H9 (cell line): ENCODE measurements around the gene ILF3. TPM values are rescaled to one million over a fixed set of nuclear protein-coding genes. Genes with fewer than 3 reads are reported as not detected.

ENCODE experiments used
- DNase-seq: peaks from one replicate; pipeline ENCODE4 v3.0.0-alpha.2; 2017
- H2AFZ ChIP-seq: one replicate; pipeline ENCODE4 v1.6.1; 2013; ENCODE audit warnings: mild to moderate bottlenecking, low read length, control low read depth, moderate library complexity
- H2AK5ac ChIP-seq: 2 replicates; pipeline ENCODE4 v1.6.1; 2013; ENCODE audit warnings: low read length, control low read depth, mixed read lengths; ENCODE audit not compliant: insufficient read length
- H2BK120ac ChIP-seq: one replicate; pipeline ENCODE4 v1.6.1; 2013; ENCODE audit warnings: low read depth, mild to moderate bottlenecking, low read length, control low read depth, inconsistent platforms; ENCODE audit not compliant: poor library complexity, severe bottlenecking
- H2BK12ac ChIP-seq: 2 replicates; pipeline ENCODE4 v1.6.1; 2013; ENCODE audit warnings: low read length, control low read depth, mixed read lengths, low read depth; ENCODE audit not compliant: insufficient read length
- H2BK15ac ChIP-seq: 2 replicates; pipeline ENCODE4 v1.6.1; 2013; ENCODE audit warnings: low read depth, low read length, control low read depth
- H2BK20ac ChIP-seq: one replicate; pipeline ENCODE4 v1.6.1; 2013; ENCODE audit warnings: low read depth, mild to moderate bottlenecking, low read length, control low read depth, inconsistent platforms; ENCODE audit not compliant: poor library complexity, severe bottlenecking
- H2BK5ac ChIP-seq: 2 replicates; pipeline ENCODE4 v1.6.1; 2013; ENCODE audit warnings: low read length, control low read depth, mixed read lengths; ENCODE audit not compliant: insufficient read length
- H3K14ac ChIP-seq: 2 replicates; pipeline ENCODE4 v1.6.1; 2013; ENCODE audit warnings: low read length, control low read depth; ENCODE audit not compliant: insufficient read depth
- H3K18ac ChIP-seq: 2 replicates; pipeline ENCODE4 v1.6.1; 2013; ENCODE audit warnings: low read depth, mild to moderate bottlenecking, mixed read lengths, low read length, control low read depth; ENCODE audit not compliant: insufficient read length
- H3K23ac ChIP-seq: 2 replicates; pipeline ENCODE4 v1.6.1; 2013; ENCODE audit warnings: low read length, control low read depth, mixed read lengths, low read depth; ENCODE audit not compliant: insufficient read length
- H3K23me2 ChIP-seq: 2 replicates; pipeline ENCODE4 v1.6.1; 2013; ENCODE audit warnings: low read depth, mild to moderate bottlenecking, mixed read lengths, low read length, control low read depth; ENCODE audit not compliant: insufficient read length, poor library complexity, severe bottlenecking
- H3K27ac ChIP-seq: 2 replicates; pipeline ENCODE4 v1.5.1; 2013; ENCODE audit warnings: low read length, control low read depth, mixed read lengths, low read depth; ENCODE audit not compliant: insufficient read length
- H3K27me3 ChIP-seq: 2 replicates; pipeline ENCODE4 v1.6.1; 2013; ENCODE audit warnings: low read length, control low read depth, inconsistent platforms; ENCODE audit not compliant: insufficient read depth
- H3K4ac ChIP-seq: 2 replicates; pipeline ENCODE4 v1.6.1; 2013; ENCODE audit warnings: low read depth, mild to moderate bottlenecking, control low read depth, inconsistent platforms, low read length, moderate library complexity
- H3K4me1 ChIP-seq: 2 replicates; pipeline ENCODE4 v1.6.1; 2013; ENCODE audit warnings: low read length, control low read depth, inconsistent platforms; ENCODE audit not compliant: insufficient read depth
- H3K4me2 ChIP-seq: 2 replicates; pipeline ENCODE4 v1.6.1; 2013; ENCODE audit warnings: low read length, control low read depth, mixed read lengths; ENCODE audit not compliant: insufficient read length, insufficient read depth
- H3K56ac ChIP-seq: 2 replicates; pipeline ENCODE4 v1.6.1; 2013; ENCODE audit warnings: low read depth, mild to moderate bottlenecking, mixed read lengths, low read length, control low read depth; ENCODE audit not compliant: insufficient read length
- H3K79me1 ChIP-seq: 2 replicates; pipeline ENCODE4 v1.6.1; 2013; ENCODE audit warnings: low read depth, mild to moderate bottlenecking, moderate library complexity, low read length, control low read depth, inconsistent platforms; ENCODE audit not compliant: insufficient read depth, poor library complexity, severe bottlenecking
- H3K79me2 ChIP-seq: 2 replicates; pipeline ENCODE4 v1.6.1; 2013; ENCODE audit warnings: low read length, control low read depth, inconsistent platforms; ENCODE audit not compliant: insufficient read depth
- H3K9ac ChIP-seq: 2 replicates; pipeline ENCODE4 v1.6.1; 2013; ENCODE audit warnings: low read length, control low read depth, mixed read lengths; ENCODE audit not compliant: insufficient read length; ENCODE audit errors: extremely low read depth
- H3K9me3 ChIP-seq: one replicate; pipeline ENCODE4 v1.6.1; 2013; ENCODE audit warnings: low read depth, low read length, inconsistent platforms; ENCODE audit not compliant: control insufficient read depth
- H3T11ph ChIP-seq: one replicate; pipeline ENCODE4 v1.6.1; 2013; ENCODE audit warnings: mild to moderate bottlenecking, low read length, control low read depth, inconsistent platforms
- H4K20me1 ChIP-seq: one replicate; pipeline ENCODE4 v1.6.1; 2013; ENCODE audit not compliant: control insufficient read depth, insufficient read length, insufficient read depth
- H4K5ac ChIP-seq: 2 replicates; pipeline ENCODE4 v1.6.1; 2013; ENCODE audit warnings: low read depth, mild to moderate bottlenecking, mixed read lengths, low read length, control low read depth; ENCODE audit not compliant: insufficient read length
- H4K8ac ChIP-seq: replicated peaks from 2 replicates; pipeline ENCODE4 v1.6.1; 2013; ENCODE audit warnings: low read length, control low read depth, mixed read lengths, low read depth; ENCODE audit not compliant: insufficient read length
- H4K91ac ChIP-seq: 2 replicates; pipeline ENCODE4 v1.6.1; 2013; ENCODE audit warnings: low read depth, mild to moderate bottlenecking, moderate library complexity, mixed read lengths, low read length, control low read depth; ENCODE audit not compliant: insufficient read length
- H3K27ac Mint-ChIP-seq, 3 experiments: 2 replicates in 2 of 3; 3 replicates in 1 of 3; pipeline ENCODE4 v1.8.0; 2020 to 2021; ENCODE audit warnings: mixed read lengths in 3 of 3, mild to moderate bottlenecking in 1 of 3, moderate library complexity in 1 of 3
- H3K27me3 Mint-ChIP-seq: 2 replicates; pipeline ENCODE4 v1.8.0; 2021; ENCODE audit warnings: low read depth, mild to moderate bottlenecking, moderate library complexity, mixed read lengths
- H3K36me3 Mint-ChIP-seq, 3 experiments: 2 replicates in 2 of 3; 3 replicates in 1 of 3; pipeline ENCODE4 v1.8.0; 2020 to 2021; ENCODE audit warnings: low read depth in 3 of 3, mixed read lengths in 3 of 3; ENCODE audit not compliant: insufficient read depth in 1 of 3
- H3K4me1 Mint-ChIP-seq, 2 experiments: 2 replicates each; pipeline ENCODE4 v1.8.0; 2020; ENCODE audit warnings: mixed read lengths in 2 of 2
- H3K4me3 Mint-ChIP-seq, 2 experiments: 2 replicates in 1 of 2; 3 replicates in 1 of 2; pipeline ENCODE4 v1.8.0; 2020 to 2021; ENCODE audit warnings: mild to moderate bottlenecking in 2 of 2, mixed read lengths in 2 of 2, moderate library complexity in 1 of 2
- H3K9me3 Mint-ChIP-seq, 2 experiments: 2 replicates in 1 of 2; 3 replicates in 1 of 2; pipeline ENCODE4 v1.8.0; 2020; ENCODE audit warnings: mild to moderate bottlenecking in 2 of 2, mixed read lengths in 2 of 2, moderate library complexity in 1 of 2
- WGBS: extraction: QIAGEN DNeasy Blood & Tissue Kit; methylation state at CpG from one replicate; pipeline ENCODE4 v1.1.7; 2013; ENCODE audit warnings: missing lambda C conversion rate, low lambda C conversion rate, mixed read lengths; ENCODE audit not compliant: insufficient read length; ENCODE audit errors: extremely low coverage; 5-methylcytosine and 5-hydroxymethylcytosine counted together
- total RNA-seq: library from RNA; stranded (reverse); gene quantifications from 2 replicates; pipeline ENCODE4 v1.2.1, GENCODE V29; 2021
- TF ChIP-seq, protein P1 (sequence below): fragments of 200-600 bp; sonication (generic); conservative IDR thresholded peaks from 3 replicates; pipeline ENCODE4 v1.8.0; 2021; ENCODE audit warnings: antibody characterized with exemption, mild to moderate bottlenecking

Gene ILF3
- total RNA-seq, 1 experiment from 2014 or later: 841 TPM

DNA sequence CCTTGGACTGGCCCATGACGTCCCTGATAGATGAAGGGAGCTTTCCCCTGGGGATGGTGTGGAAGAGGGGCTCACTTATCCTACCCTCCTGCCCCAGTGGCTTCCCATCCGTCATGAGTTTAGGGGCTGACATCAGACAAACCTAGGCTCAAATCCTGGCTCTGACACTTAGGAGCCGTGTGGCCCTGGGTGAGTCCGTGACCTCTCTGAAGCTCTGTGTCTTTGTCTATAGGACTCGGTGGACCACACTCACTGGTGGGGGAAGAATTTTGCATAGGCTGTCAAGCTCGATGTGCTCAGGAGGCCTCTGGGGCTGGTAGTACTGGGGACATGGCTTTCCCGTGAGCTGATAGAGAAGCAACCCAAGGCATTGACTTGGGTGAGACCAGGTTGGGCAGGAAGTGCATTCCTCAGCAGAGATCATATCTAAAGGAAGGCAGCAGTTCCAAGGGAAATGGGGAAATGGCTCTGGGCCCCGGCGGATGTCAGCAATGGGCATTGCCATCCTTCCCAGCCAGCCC lies 49.6 kb upstream of the ILF3 start:
- no peak overlapping the region; the same call in 1 of the 2 replicates for H3K14ac ChIP-seq
- H3K79me2 ChIP-seq: no peaks in the 10 kb centered on the region; the same call in 1 of the 2 replicates
- no peak overlapping the region for H3K4me2 ChIP-seq
- H3K9me3 ChIP-seq: no peaks in the 10 kb centered on the region
- H3K4me3 Mint-ChIP-seq: peak overlapping the region in 1 of 2 experiments; percentile 13; a peak in 2 of 5 replicates
- no peak overlapping the region for H3K27ac ChIP-seq
- H2BK20ac ChIP-seq: no peak overlapping the region
- H3K36me3 Mint-ChIP-seq: no peaks in the 10 kb centered on the region; a peak in 1 of 7 replicates
- no peak for DNase-seq
- no peak overlapping the region for H2AK5ac ChIP-seq
- no peak overlapping the region for H4K91ac ChIP-seq
- H3K23ac ChIP-seq: no peak overlapping the region
- H2AFZ ChIP-seq: no peak overlapping the region
- no peaks in the 10 kb centered on the region for H3K4me1 ChIP-seq
- no peaks in the 10 kb centered on the region for H3K79me1 ChIP-seq
- no peak overlapping the region for H3K9ac ChIP-seq
- no peak overlapping the region for H4K8ac ChIP-seq
- no peak overlapping the region for H2BK12ac ChIP-seq
- TF ChIP-seq, protein P1, sequence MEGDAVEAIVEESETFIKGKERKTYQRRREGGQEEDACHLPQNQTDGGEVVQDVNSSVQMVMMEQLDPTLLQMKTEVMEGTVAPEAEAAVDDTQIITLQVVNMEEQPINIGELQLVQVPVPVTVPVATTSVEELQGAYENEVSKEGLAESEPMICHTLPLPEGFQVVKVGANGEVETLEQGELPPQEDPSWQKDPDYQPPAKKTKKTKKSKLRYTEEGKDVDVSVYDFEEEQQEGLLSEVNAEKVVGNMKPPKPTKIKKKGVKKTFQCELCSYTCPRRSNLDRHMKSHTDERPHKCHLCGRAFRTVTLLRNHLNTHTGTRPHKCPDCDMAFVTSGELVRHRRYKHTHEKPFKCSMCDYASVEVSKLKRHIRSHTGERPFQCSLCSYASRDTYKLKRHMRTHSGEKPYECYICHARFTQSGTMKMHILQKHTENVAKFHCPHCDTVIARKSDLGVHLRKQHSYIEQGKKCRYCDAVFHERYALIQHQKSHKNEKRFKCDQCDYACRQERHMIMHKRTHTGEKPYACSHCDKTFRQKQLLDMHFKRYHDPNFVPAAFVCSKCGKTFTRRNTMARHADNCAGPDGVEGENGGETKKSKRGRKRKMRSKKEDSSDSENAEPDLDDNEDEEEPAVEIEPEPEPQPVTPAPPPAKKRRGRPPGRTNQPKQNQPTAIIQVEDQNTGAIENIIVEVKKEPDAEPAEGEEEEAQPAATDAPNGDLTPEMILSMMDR: no peak
- H3K18ac ChIP-seq: no peak overlapping the region
- no CpG with 5 or more reads among the region's 9 CpGs for WGBS
- H3K27ac Mint-ChIP-seq: peak overlapping the region in 2 of 3 experiments; percentile 40 to 85; a peak in 3 of 7 replicates
- H2BK120ac ChIP-seq: no peak overlapping the region
- H3K27me3 Mint-ChIP-seq: peaks cover 6% of the 10 kb centered on the region
- no peak overlapping the region for H2BK5ac ChIP-seq
- no peak overlapping the region for H4K5ac ChIP-seq
- no peak overlapping the region for H3K56ac ChIP-seq
- no peak overlapping the region for H3K4ac ChIP-seq
- H3K23me2 ChIP-seq: peaks cover 11% of the 10 kb centered on the region
- peaks cover 16 to 18% of the 10 kb centered on the region in 2 experiments for H3K4me1 Mint-ChIP-seq
- H3T11ph ChIP-seq: no peak overlapping the region
- no peaks in the 10 kb centered on the region for H3K9me3 Mint-ChIP-seq
- no peaks in the 10 kb centered on the region for H4K20me1 ChIP-seq
- no peak overlapping the region for H2BK15ac ChIP-seq
- H3K27me3 ChIP-seq: no peaks in the 10 kb centered on the region
